Measurements from ENCODE around the gene DNAH12. TPM values are rescaled to one million over a fixed set of nuclear protein-coding genes. Genes with fewer than 3 reads are reported as not detected.

Gene DNAH12
- total and polyA plus RNA-seq, 2 donors (not counting 3 experiments of a cell fraction or from before 2014, with no cell fraction given) = 0.06 to 0.20 TPM

- TF ChIP-seq GATA2 (IDR thresholded peaks at IDR 0.05; ENCODE audit: insufficient read depth, insufficient read length, low read depth, low read length) (no peak), FOS (IDR thresholded peaks at IDR 0.05; ENCODE audit: borderline replicate concordance, insufficient read depth, low read length) (no peak), EZH2 (IDR thresholded peaks at IDR 0.05; ENCODE audit: borderline replicate concordance, low read depth, low read length, severe bottlenecking) (no peak), JUN (IDR thresholded peaks at IDR 0.05; ENCODE audit: borderline replicate concordance, insufficient read depth, insufficient read length, low read depth) (no peak), MYC (IDR thresholded peaks at IDR 0.05; ENCODE audit: low read depth, low read length) (no peak)
- no peak overlapping the region for H3K27ac ChIP-seq (ENCODE audit: insufficient read depth, low read depth, low read length)
- H3K27me3 ChIP-seq (ENCODE audit: control insufficient read depth in 2 of 2, insufficient read depth in 2 of 2, low read length in 2 of 2) = no peaks in the 10 kb centered on the region
- no peak overlapping the region for H3K4me3 ChIP-seq (replicated peaks in 1 of 3; ENCODE audit: insufficient read depth in 1 of 3, low read depth in 1 of 3, low read length in 3 of 3)
- H3K9me1 ChIP-seq (replicated peaks; ENCODE audit: control insufficient read depth, extremely low read depth, insufficient read depth, low read length) = no peaks in the 10 kb centered on the region
- no peaks in the 10 kb centered on the region for H3K4me1 ChIP-seq (ENCODE audit: control insufficient read depth, extremely low read depth, insufficient read depth, low read length)
- H3K4me2 ChIP-seq (ENCODE audit: insufficient read depth, low read length) = no peak overlapping the region
- ChIA-PET CTCF (interaction anchor here (1.0 to 7.7 kb wide), 2 partner anchors 13 to 186 kb away, joined by 4 to 48 read pairs; partner anchors contain the start of gene ARF4), POLR2A (no interaction called here)
- DNase-seq (ENCODE audit: low read depth, low spot score) (no peak), FAIRE-seq (no peak)
- H3K9ac ChIP-seq (replicated peaks; ENCODE audit: extremely low read depth, insufficient read depth, low read length) = no peak overlapping the region
- BruUV-seq (replicated peaks) = no TSS peak
- no peaks in the 10 kb centered on the region for H3K9me3 ChIP-seq (replicated peaks; ENCODE audit: control insufficient read depth, insufficient read depth, low read length)
- dilution Hi-C loops (cut with MboI; ENCODE audit: extremely low pct_ligation_motif_present, low sequenced_read_pairs) = no loop called here
- peaks cover 95% of the 10 kb centered on the region for H3K79me2 ChIP-seq (ENCODE audit: control insufficient read depth, insufficient read depth, low read length)
- H4K20me1 ChIP-seq (replicated peaks; ENCODE audit: control insufficient read depth, extremely low read depth, insufficient read depth, low read length) = peaks cover 13% of the 10 kb centered on the region
- H3K36me3 ChIP-seq (ENCODE audit: control insufficient read depth in 2 of 2, extremely low read depth in 1 of 2, insufficient read depth in 2 of 2, low read length in 2 of 2) = peaks cover 4 to 15% of the 10 kb centered on the region in 2 experiments
- no peak overlapping the region for H2AFZ ChIP-seq (ENCODE audit: low read depth, low read length)
- intact Hi-C loops (cut with micrococcal nuclease) = loop anchor here (2.0 kb wide), 1 partner anchor 187 kb away; no protein-coding TSS in a partner anchor
Observed at GRCh38 chr3:57583544-57583943, 39.4 kb upstream of the DNAH12 start.

DNA sequence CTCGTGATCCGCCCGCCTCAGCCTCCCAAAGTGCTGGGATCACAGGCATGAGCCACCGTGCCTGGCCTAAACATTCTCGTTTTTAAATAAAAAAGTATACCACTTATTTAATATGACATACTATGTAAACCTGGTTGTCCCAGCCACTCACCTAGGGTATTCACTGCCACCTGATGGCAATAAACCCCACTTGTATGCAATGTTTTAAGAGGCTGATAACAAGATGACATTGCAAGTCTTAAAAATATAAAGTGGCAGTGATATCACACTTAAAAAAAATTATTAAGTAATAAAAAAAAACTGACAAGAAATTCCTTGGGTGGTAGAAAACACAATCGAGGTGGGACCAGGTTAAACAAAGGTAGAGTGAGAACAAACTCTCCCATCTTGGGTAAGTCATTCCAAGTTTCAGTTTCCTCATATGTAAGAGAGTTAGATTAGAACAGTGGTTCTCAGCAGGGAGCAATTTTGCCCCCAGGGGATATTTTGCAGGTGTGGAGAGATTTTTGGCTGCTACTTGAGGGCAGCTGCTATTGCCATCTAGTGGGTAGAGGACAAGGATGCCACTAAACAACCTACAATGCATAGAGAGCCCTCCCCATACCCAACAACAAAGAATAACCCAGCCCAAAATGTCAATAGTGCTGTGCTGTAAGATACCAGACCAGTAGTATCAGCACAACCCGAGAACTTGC, 38.5 kb upstream of the DNAH12 start:
- no peak overlapping the region for H3K27ac ChIP-seq (ENCODE audit: insufficient read depth, low read depth, low read length)
- DNase-seq (ENCODE audit: low read depth, low spot score) = no peak

More for the DNA sequence above, 38.5 kb upstream of the DNAH12 start:
- intact Hi-C loops (cut with micrococcal nuclease) = loop anchor here (2.0 kb wide), 1 partner anchor 186 kb away; no protein-coding TSS in a partner anchor
- no peak overlapping the region for H3K9ac ChIP-seq (replicated peaks; ENCODE audit: extremely low read depth, insufficient read depth, low read length)
- peaks cover 95% of the 10 kb centered on the region for H3K79me2 ChIP-seq (ENCODE audit: control insufficient read depth, insufficient read depth, low read length)
- no peak overlapping the region for H3K4me3 ChIP-seq (replicated peaks in 1 of 3; ENCODE audit: insufficient read depth in 1 of 3, low read depth in 1 of 3, low read length in 3 of 3)
- no peaks in the 10 kb centered on the region for H3K27me3 ChIP-seq (ENCODE audit: control insufficient read depth in 2 of 2, insufficient read depth in 2 of 2, low read length in 2 of 2)
- TF ChIP-seq CTCF (IDR thresholded peaks at IDR 0.05; ENCODE audit: extremely low read depth in 1 of 2, insufficient read depth in 1 of 2, low read depth in 1 of 2, low read length in 2 of 2) (peak in 1 of 2 donors; percentile 22), EZH2 (IDR thresholded peaks at IDR 0.05; ENCODE audit: borderline replicate concordance, low read depth, low read length, severe bottlenecking) (no peak)
- no peaks in the 10 kb centered on the region for H3K9me3 ChIP-seq (replicated peaks; ENCODE audit: control insufficient read depth, insufficient read depth, low read length)
- no peak overlapping the region for H2AFZ ChIP-seq (ENCODE audit: low read depth, low read length)
- H3K36me3 ChIP-seq (ENCODE audit: control insufficient read depth in 2 of 2, extremely low read depth in 1 of 2, insufficient read depth in 2 of 2, low read length in 2 of 2) = peaks cover 6 to 15% of the 10 kb centered on the region in 2 experiments
- H4K20me1 ChIP-seq (replicated peaks; ENCODE audit: control insufficient read depth, extremely low read depth, insufficient read depth, low read length) = peaks cover 11% of the 10 kb centered on the region
- no peak overlapping the region for H3K4me2 ChIP-seq (ENCODE audit: insufficient read depth, low read length)
- no peaks in the 10 kb centered on the region for H3K9me1 ChIP-seq (replicated peaks; ENCODE audit: control insufficient read depth, extremely low read depth, insufficient read depth, low read length)
- no peak for FAIRE-seq
- BruUV-seq (replicated peaks) = no TSS peak
- ChIA-PET CTCF (interaction anchor here (1.0 to 7.7 kb wide), 3 partner anchors 14 to 270 kb away, joined by 4 to 48 read pairs (median 7); partner anchors contain the start of gene ARF4), POLR2A (no interaction called here)
- H3K4me1 ChIP-seq (ENCODE audit: control insufficient read depth, extremely low read depth, insufficient read depth, low read length) = no peaks in the 10 kb centered on the region
- dilution Hi-C loops (cut with MboI; ENCODE audit: extremely low pct_ligation_motif_present, low sequenced_read_pairs) = no loop called here
